ENCODE data around the gene UQCR10. TPM values are rescaled to one million over a fixed set of nuclear protein-coding genes. Genes with fewer than 3 reads are reported as not detected.
A peak's percentile ranks its signal among the peaks of the same experiment; 100 is the strongest.

Gene UQCR10
- total RNA-seq, 4 donors from 2014 or later, result 54.3 to 78.6 (median 64.9) TPM

DNA sequence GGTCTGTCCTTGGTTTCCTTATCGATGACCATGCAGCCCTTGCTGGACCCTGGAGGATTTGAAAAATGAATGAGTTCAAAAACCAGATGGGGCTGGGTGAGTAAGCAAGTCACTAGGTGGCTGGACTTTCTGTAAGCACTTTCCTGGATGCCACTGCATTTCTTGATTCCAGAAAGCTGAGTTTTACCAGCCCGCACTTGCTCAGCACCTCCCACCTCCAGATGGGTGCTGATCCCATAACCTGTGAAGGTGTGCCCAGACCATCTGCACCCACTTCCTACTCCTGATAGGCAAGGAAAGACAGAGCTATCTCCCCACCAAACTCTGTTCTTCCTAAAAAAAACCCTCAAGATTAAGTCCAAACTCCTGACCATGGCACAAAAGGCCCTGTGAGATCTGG, 49.8 kb downstream of the UQCR10 start:
- Histone ChIP-seq H3K36me3 (peaks cover 0 to 98% of the 10 kb centered on the region in 2 donors), H3K4me1 (peaks cover 0 to 23% (median 5%) of the 10 kb centered on the region in 3 donors), H3K4me3 (no peak overlapping the region), H3K27me3 (no peaks in the 10 kb centered on the region), H3K9me3 (no peaks in the 10 kb centered on the region), H3K27ac (peak overlapping the region in 2 of 4 donors; percentile 12 to 57)
- TF ChIP-seq CTCF (IDR thresholded peaks at IDR 0.05) (no peak), POLR2AphosphoS5 (IDR thresholded peaks at IDR 0.05) (no peak), POLR2A (IDR thresholded peaks at IDR 0.05) (no peak), EP300 (IDR thresholded peaks at IDR 0.05) (no peak)
- WGBS, 2 donors (ENCODE audit: low coverage in 1 of 2), result 80% methylated on average over 1 of the region's 2 CpGs; no CpG with 5 or more reads in 1 of the 2 donors
- no peak for ATAC-seq

DNA sequence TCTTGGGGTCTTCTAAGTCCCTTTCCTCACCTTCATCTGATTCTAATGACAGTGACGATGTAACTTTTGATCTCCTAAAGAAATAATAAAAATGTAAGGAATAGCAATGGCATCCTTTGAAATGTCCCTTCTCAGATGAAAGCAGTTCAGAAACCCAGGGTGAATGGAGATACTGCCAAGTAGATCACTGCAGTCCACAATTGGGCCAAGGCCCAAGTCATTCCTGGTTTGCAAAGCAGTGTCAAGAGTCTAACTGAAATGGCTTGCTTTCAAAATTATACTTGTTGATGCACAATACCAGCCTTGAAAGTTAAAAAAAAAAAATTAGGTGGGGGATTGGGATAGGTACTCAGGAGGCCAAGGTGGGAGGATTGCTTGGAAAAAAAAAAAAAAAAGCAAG, 50.6 kb downstream of the UQCR10 start:
- peaks cover 0 to 98% of the 10 kb centered on the region in 2 donors for H3K36me3 ChIP-seq
- H3K4me1 ChIP-seq, result peaks cover 0 to 23% (median 5%) of the 10 kb centered on the region in 3 donors
- H3K9me3 ChIP-seq, result no peaks in the 10 kb centered on the region
- TF ChIP-seq EP300 (IDR thresholded peaks at IDR 0.05) (no peak), CTCF (IDR thresholded peaks at IDR 0.05) (no peak), POLR2AphosphoS5 (IDR thresholded peaks at IDR 0.05) (no peak), POLR2A (IDR thresholded peaks at IDR 0.05) (no peak)
- ATAC-seq, result no peak
- WGBS, 2 donors (ENCODE audit: low coverage in 1 of 2), result 71% methylated on average over 1 of the region's 1 CpG; no CpG with 5 or more reads in 1 of the 2 donors
- H3K27me3 ChIP-seq, result no peaks in the 10 kb centered on the region
- no peak overlapping the region for H3K4me3 ChIP-seq
- H3K27ac ChIP-seq, result no peak overlapping the region

GRCh38 chr22:29819501-29819900, 52.3 kb downstream of the UQCR10 start:
- 40 to 82% methylated on average over 1 to 2 of the region's 2 CpGs for WGBS, 2 donors (ENCODE audit: low coverage in 1 of 2)

More at GRCh38 chr22:29819501-29819900, 52.3 kb downstream of the UQCR10 start:
- no peaks in the 10 kb centered on the region for H3K27me3 ChIP-seq
- TF ChIP-seq POLR2A (IDR thresholded peaks at IDR 0.05), result no peak
- H3K4me1 ChIP-seq, result peaks cover 0 to 23% (median 5%) of the 10 kb centered on the region in 3 donors
- H3K36me3 ChIP-seq, result peaks cover 0 to 98% of the 10 kb centered on the region in 2 donors
- no peaks in the 10 kb centered on the region for H3K9me3 ChIP-seq
- ATAC-seq, result no peak
- no peak overlapping the region for H3K27ac ChIP-seq
- H3K4me3 ChIP-seq, result no peak overlapping the region

Small RNA genes within 50 kb of the gene (small RNA-seq; reads per million reads assigned to genes)
- gene RF00019, result 0 reads per million in 4 donors

Other genes with a start within 250 kb of the UQCR10 start
- gene THOC5, start 213.6 kb upstream of the UQCR10 start, total RNA-seq, result 10 to 100 TPM; 46.0 to 91.4 (median 58.2) TPM
- gene NIPSNAP1, start 186.3 kb upstream of the UQCR10 start, total RNA-seq, result 10 to 100 TPM in 2 of 4 donors, 1 to 10 TPM in 2; 8.3 to 11.7 (median 10.6) TPM
- gene NF2, start 163.7 kb upstream of the UQCR10 start, total RNA-seq, result 10 to 100 TPM; 39.8 to 61.0 (median 45.1) TPM
- under 1 TPM in 3 of 4 donors, not detected in 1; 0.27 to 0.62 (median 0.32) TPM for gene CABP7, start 47.4 kb upstream of the UQCR10 start, total RNA-seq
- 10 to 100 TPM; 10.6 to 26.5 (median 17.1) TPM for gene ZMAT5, start 362 bp upstream of the UQCR10 start, total RNA-seq
- gene ASCC2, start 70.9 kb downstream of the UQCR10 start, total RNA-seq, result 10 to 100 TPM; 19.6 to 35.8 (median 28.5) TPM
- 10 to 100 TPM; 34.9 to 45.9 (median 41.9) TPM for gene MTMR3, start 115.8 kb downstream of the UQCR10 start, total RNA-seq

Data from gastroesophageal sphincter (tissue), 4 donors.